ENCODE results near the gene PTPRN2.

DNA sequence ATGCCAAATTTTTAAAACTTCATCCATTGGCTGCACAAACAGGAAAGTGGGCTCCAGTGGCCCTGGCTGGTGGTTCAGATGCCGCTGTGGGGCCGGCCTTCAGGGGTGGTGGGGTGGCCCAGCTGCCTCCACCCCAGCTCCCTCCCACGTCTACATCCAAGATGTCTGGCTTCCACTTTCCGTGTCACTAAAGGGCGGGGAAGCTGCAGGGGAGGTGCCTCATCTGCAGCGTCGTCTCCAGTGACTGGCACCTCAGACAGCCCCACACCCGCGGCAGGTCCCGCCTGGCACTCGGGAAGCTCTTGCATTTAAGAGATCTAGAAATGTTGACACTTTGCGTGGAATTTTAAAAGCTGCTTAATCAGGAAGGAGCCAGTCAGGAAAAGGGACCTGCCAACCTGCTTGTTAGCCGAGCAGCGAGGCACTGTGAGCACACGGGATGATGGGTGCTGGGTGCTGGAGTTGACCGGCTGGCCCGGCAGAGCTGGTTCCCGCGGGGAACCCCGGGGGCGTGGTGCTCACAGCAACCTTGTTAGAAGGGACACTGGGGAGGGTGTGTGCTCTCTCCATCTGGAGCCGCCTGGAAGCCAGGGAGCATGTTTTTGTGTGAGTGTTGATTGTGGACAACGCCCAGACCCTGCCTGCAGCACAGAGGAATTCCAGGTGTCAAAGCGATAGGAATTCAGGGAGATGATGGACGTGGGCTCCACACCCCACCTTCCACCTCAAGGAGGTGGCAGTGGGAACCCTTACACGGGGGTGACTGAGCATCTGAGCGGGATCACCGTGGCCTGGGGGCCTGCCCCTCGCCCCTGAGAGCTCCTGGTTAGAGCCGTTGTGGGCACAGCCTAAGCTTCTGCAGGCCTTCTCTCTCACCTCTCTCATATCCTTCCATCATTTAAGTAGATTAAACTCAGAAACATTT lies 320.5 kb downstream of the PTPRN2 start:
- no peak for TF ChIP-seq CTCF (IDR thresholded peaks at IDR 0.05 in 2 of 3, conservative IDR thresholded peaks at IDR 0.05 in 1 of 3; ENCODE audit: borderline replicate concordance in 1 of 3, insufficient read depth in 1 of 3, low read depth in 2 of 3, low read length in 2 of 3)
- TF ChIP-seq POLR2A (IDR thresholded peaks at IDR 0.05; ENCODE audit: borderline replicate concordance, extremely low read depth, insufficient read depth, insufficient read length), result no peak
- TF ChIP-seq, protein P1, sequence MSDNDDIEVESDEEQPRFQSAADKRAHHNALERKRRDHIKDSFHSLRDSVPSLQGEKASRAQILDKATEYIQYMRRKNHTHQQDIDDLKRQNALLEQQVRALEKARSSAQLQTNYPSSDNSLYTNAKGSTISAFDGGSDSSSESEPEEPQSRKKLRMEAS (IDR thresholded peaks at IDR 0.05), result no peak
- TF ChIP-seq REST (IDR thresholded peaks at IDR 0.05; ENCODE audit: low read depth), result no peak
- TF ChIP-seq RAD21 (IDR thresholded peaks at IDR 0.05; ENCODE audit: low read depth), result no peak
- no peak for TF ChIP-seq SRF (IDR thresholded peaks at IDR 0.05; ENCODE audit: low read depth)
- no peak for TF ChIP-seq ZNF274 (IDR thresholded peaks at IDR 0.05; ENCODE audit: low read depth, low read length)
- no peak for TF ChIP-seq JUND (IDR thresholded peaks at IDR 0.05)
- TF ChIP-seq FOSL1 (IDR thresholded peaks at IDR 0.05; ENCODE audit: low read depth), result no peak
- TF ChIP-seq EZH2phosphoT487 (IDR thresholded peaks at IDR 0.05; ENCODE audit: borderline replicate concordance), result no peak
- no peak for TF ChIP-seq POLR2AphosphoS5 (IDR thresholded peaks at IDR 0.05; ENCODE audit: low read depth, low read length)
